GM21723 (cell line): ENCODE measurements around the gene LYRM7.
"Not testable (repeated sequence)": the region's sequence is repeated elsewhere in the genome, so short reads cannot be mapped to it uniquely, and the experiment has no call there.

Experiments used
- ATAC-seq: cut with Tn5 transposase; IDR thresholded peaks from one replicate; pipeline ENCODE4 v1.9.1; 2021; ENCODE audit warnings: mild to moderate bottlenecking, moderate library complexity; ENCODE audit not compliant: unreplicated experiment

Gene LYRM7

GRCh38 chr5:131218392-131218791, 47.6 kb downstream of the LYRM7 start:
- peak; percentile 63 for ATAC-seq

- ATAC-seq = no peak
Observed at GRCh38 chr5:131220566-131220965, 49.8 kb downstream of the LYRM7 start.

GRCh38 chr5:131221008-131221703, 50.4 kb downstream of the LYRM7 start:
- no peak for ATAC-seq

GRCh38 chr5:131221888-131222287, 51.1 kb downstream of the LYRM7 start:
- no peak for ATAC-seq

- no peak for ATAC-seq
Observed at GRCh38 chr5:131222731-131223130, 52.0 kb downstream of the LYRM7 start.

- ATAC-seq = no peak
Observed at GRCh38 chr5:131223751-131224386, 53.1 kb downstream of the LYRM7 start.

- peak; percentile 88 for ATAC-seq
Observed at GRCh38 chr5:131224387-131225201, 53.9 kb downstream of the LYRM7 start.

- ATAC-seq = no peak
Observed at GRCh38 chr5:131225282-131225974, 54.7 kb downstream of the LYRM7 start.

- no peak for ATAC-seq
Observed at GRCh38 chr5:131226899-131227298, 56.2 kb downstream of the LYRM7 start.

GRCh38 chr5:131228646-131229045, 57.9 kb downstream of the LYRM7 start:
- no peak for ATAC-seq

GRCh38 chr5:131229623-131230022, 58.9 kb downstream of the LYRM7 start:
- no peak for ATAC-seq

GRCh38 chr5:131230406-131230805, 59.7 kb downstream of the LYRM7 start:
- peak; percentile 63 for ATAC-seq

- no peak for ATAC-seq
Observed at GRCh38 chr5:131239686-131240085, 68.9 kb downstream of the LYRM7 start.

GRCh38 chr5:131242728-131243255, 72.0 kb downstream of the LYRM7 start:
- no peak for ATAC-seq

- ATAC-seq = no peak
Observed at GRCh38 chr5:131245312-131245711, 74.6 kb downstream of the LYRM7 start.

- ATAC-seq = no peak
Observed at GRCh38 chr5:131245948-131246347, 75.2 kb downstream of the LYRM7 start.

- no peak for ATAC-seq
Observed at GRCh38 chr5:131246504-131246903, 75.8 kb downstream of the LYRM7 start.

GRCh38 chr5:131250751-131251475, 80.2 kb downstream of the LYRM7 start:
- peak; percentile 32 for ATAC-seq

GRCh38 chr5:131252824-131253171, 82.1 kb downstream of the LYRM7 start:
- peak; percentile 80 for ATAC-seq

- ATAC-seq = not testable (repeated sequence)
Observed at GRCh38 chr5:131254025-131254424, 83.3 kb downstream of the LYRM7 start.
